Memory B cell (primary cell): ENCODE data around the gene RHAG.

Experiments used
- ATAC-seq: fragments of 150-1000 bp; cut with Tn5 transposase; 2 replicates; pipeline ENCODE4 v1.10.0; 2021; ENCODE audit warnings: low read depth, mild to moderate bottlenecking, moderate library complexity
- DNase-seq, 2 donors: peaks; one replicate each; pipeline ENCODE4 v3.0.0; 2022; ENCODE audit warnings: low spot score in 2 of 2
- H3K27ac Mint-ChIP-seq: one replicate; pipeline ENCODE4 v1.8.0; 2022; ENCODE audit warnings: mild to moderate bottlenecking, moderate library complexity, mixed read lengths
- H3K27me3 Mint-ChIP-seq: one replicate; pipeline ENCODE4 v1.8.0; 2022; ENCODE audit warnings: mixed read lengths
- H3K36me3 Mint-ChIP-seq: one replicate; pipeline ENCODE4 v1.8.0; 2022; ENCODE audit warnings: mild to moderate bottlenecking, mixed read lengths
- H3K4me1 Mint-ChIP-seq: one replicate; pipeline ENCODE4 v1.8.0; 2022; ENCODE audit warnings: mixed read lengths
- H3K4me3 Mint-ChIP-seq: one replicate; pipeline ENCODE4 v1.8.0; 2022; ENCODE audit warnings: mild to moderate bottlenecking, moderate library complexity, mixed read lengths
- H3K9me3 Mint-ChIP-seq: one replicate; pipeline ENCODE4 v1.8.0; 2022; ENCODE audit warnings: mixed read lengths

RHAG gene

GRCh38 chr6:49564552-49564951, 72.1 kb downstream of the RHAG start:
- H3K4me3 Mint-ChIP-seq: no peak overlapping the region
- DNase-seq: no peak
- no peak for ATAC-seq
- H3K27ac Mint-ChIP-seq: no peak overlapping the region
- peaks cover 2% of the 10 kb centered on the region for H3K9me3 Mint-ChIP-seq
- H3K27me3 Mint-ChIP-seq: peaks cover 1% of the 10 kb centered on the region
- no peaks in the 10 kb centered on the region for H3K36me3 Mint-ChIP-seq
- H3K4me1 Mint-ChIP-seq: no peaks in the 10 kb centered on the region

- Mint-ChIP-seq H3K4me1 (no peaks in the 10 kb centered on the region), H3K9me3 (peaks cover 2% of the 10 kb centered on the region), H3K36me3 (no peaks in the 10 kb centered on the region), H3K4me3 (no peak overlapping the region), H3K27me3 (peaks cover 1% of the 10 kb centered on the region), H3K27ac (no peak overlapping the region)
- ATAC-seq: no peak
- no peak for DNase-seq
These were observed 73.4 kb downstream of the RHAG start for GRCh38 chr6:49563006-49563886.

GRCh38 chr6:49558238-49558637, 78.4 kb downstream of the RHAG start:
- ATAC-seq (no peak), DNase-seq (no peak)
- Mint-ChIP-seq H3K4me3 (no peak overlapping the region), H3K27me3 (no peaks in the 10 kb centered on the region), H3K4me1 (no peaks in the 10 kb centered on the region), H3K27ac (no peak overlapping the region), H3K9me3 (no peaks in the 10 kb centered on the region), H3K36me3 (no peaks in the 10 kb centered on the region)

- ATAC-seq (no peak), DNase-seq (no peak)
- Mint-ChIP-seq H3K27me3 (no peaks in the 10 kb centered on the region), H3K4me1 (no peaks in the 10 kb centered on the region), H3K36me3 (no peaks in the 10 kb centered on the region), H3K9me3 (no peaks in the 10 kb centered on the region), H3K27ac (no peak overlapping the region), H3K4me3 (no peak overlapping the region)
These were observed 79.5 kb downstream of the RHAG start for GRCh38 chr6:49557177-49557576.

- H3K4me3 Mint-ChIP-seq: no peak overlapping the region
- no peak overlapping the region for H3K27ac Mint-ChIP-seq
- peaks cover 4% of the 10 kb centered on the region for H3K4me1 Mint-ChIP-seq
- H3K36me3 Mint-ChIP-seq: no peaks in the 10 kb centered on the region
- no peaks in the 10 kb centered on the region for H3K27me3 Mint-ChIP-seq
- DNase-seq (no peak), ATAC-seq (no peak)
- no peaks in the 10 kb centered on the region for H3K9me3 Mint-ChIP-seq
These were observed 80.2 kb downstream of the RHAG start for GRCh38 chr6:49556429-49556837.

GRCh38 chr6:49555951-49556350, 80.7 kb downstream of the RHAG start:
- ATAC-seq: no peak
- peaks cover 9% of the 10 kb centered on the region for H3K4me1 Mint-ChIP-seq
- H3K27me3 Mint-ChIP-seq: peaks cover 2% of the 10 kb centered on the region
- no peak for DNase-seq
- H3K4me3 Mint-ChIP-seq: no peak overlapping the region
- H3K27ac Mint-ChIP-seq: no peak overlapping the region
- no peaks in the 10 kb centered on the region for H3K9me3 Mint-ChIP-seq
- H3K36me3 Mint-ChIP-seq: no peaks in the 10 kb centered on the region
